ENCODE data around the gene LAMA5. TPM values are rescaled to one million over a fixed set of nuclear protein-coding genes. Genes with fewer than 3 reads are reported as not detected.
A peak's percentile ranks its signal among the peaks of the same experiment; 100 is the strongest.

Gene LAMA5
- total RNA-seq, 6 experiments from 2014 or later: 30.3 to 80.8 (median 47.1) TPM

GRCh38 chr20:62337558-62338293, 29.4 kb downstream of the LAMA5 start:
- peak in 2 of 4 donors; percentile 9 to 19 for ATAC-seq
- Histone ChIP-seq H3K27me3 (no peaks in the 10 kb centered on the region), H3K4me3 (no peak overlapping the region), H3K27ac (no peak overlapping the region), H3K4me1 (no peaks in the 10 kb centered on the region), H3K36me3 (peaks cover 0 to 15% (median 5%) of the 10 kb centered on the region in 4 donors), H3K9me3 (no peaks in the 10 kb centered on the region)
- intact Hi-C loops (cut with DNase I): no loop called here
- peak in 1 of 3 donors; percentile 14 for DNase-seq
- 80% methylated on average over 1 of the region's 34 CpGs for WGBS (ENCODE audit: insufficient coverage, low coverage, low lambda C conversion rate, missing lambda C conversion rate)
- TF ChIP-seq CTCF (IDR thresholded peaks at IDR 0.05) (no peak), POLR2A (IDR thresholded peaks at IDR 0.05) (no peak)

- 76% methylated on average over 9 of the region's 53 CpGs for WGBS (ENCODE audit: insufficient coverage, low coverage, low lambda C conversion rate, missing lambda C conversion rate)
- Histone ChIP-seq H3K27me3 (no peaks in the 10 kb centered on the region), H3K9me3 (no peaks in the 10 kb centered on the region), H3K4me1 (no peaks in the 10 kb centered on the region), H3K27ac (no peak overlapping the region), H3K4me3 (no peak overlapping the region), H3K36me3 (peaks cover 0 to 15% (median 7%) of the 10 kb centered on the region in 4 donors)
- DNase-seq (no peak), ATAC-seq (peak in 1 of 4 donors; percentile 15)
- TF ChIP-seq CTCF (IDR thresholded peaks at IDR 0.05) (no peak), POLR2A (IDR thresholded peaks at IDR 0.05) (no peak)
- intact Hi-C loops (cut with DNase I): no loop called here
Observed at GRCh38 chr20:62336775-62337557, 30.1 kb downstream of the LAMA5 start.

GRCh38 chr20:62336329-62336728, 30.8 kb downstream of the LAMA5 start:
- H3K9me3 ChIP-seq: no peaks in the 10 kb centered on the region
- H3K27me3 ChIP-seq: no peaks in the 10 kb centered on the region
- TF ChIP-seq CTCF (IDR thresholded peaks at IDR 0.05): no peak
- no peak for TF ChIP-seq POLR2A (IDR thresholded peaks at IDR 0.05)
- no peak for ATAC-seq
- H3K4me1 ChIP-seq: no peaks in the 10 kb centered on the region
- no peak for DNase-seq
- H3K4me3 ChIP-seq: no peak overlapping the region
- intact Hi-C loops (cut with DNase I): no loop called here
- H3K36me3 ChIP-seq: peaks cover 0 to 15% (median 8%) of the 10 kb centered on the region in 4 donors
- H3K27ac ChIP-seq: no peak overlapping the region
- 100% methylated on average over 2 of the region's 11 CpGs for WGBS (ENCODE audit: insufficient coverage, low coverage, low lambda C conversion rate, missing lambda C conversion rate)

- 93% methylated on average over 6 of the region's 6 CpGs for WGBS (ENCODE audit: insufficient coverage, low coverage, low lambda C conversion rate, missing lambda C conversion rate)
- Histone ChIP-seq H3K36me3 (peaks cover 0 to 15% (median 8%) of the 10 kb centered on the region in 4 donors), H3K4me1 (no peaks in the 10 kb centered on the region), H3K4me3 (no peak overlapping the region), H3K27me3 (no peaks in the 10 kb centered on the region), H3K9me3 (no peaks in the 10 kb centered on the region), H3K27ac (no peak overlapping the region)
- ATAC-seq: no peak
- intact Hi-C loops (cut with DNase I): no loop called here
- TF ChIP-seq CTCF (IDR thresholded peaks at IDR 0.05) (no peak), POLR2A (IDR thresholded peaks at IDR 0.05) (no peak)
- no peak for DNase-seq
Observed at GRCh38 chr20:62335532-62335931, 31.6 kb downstream of the LAMA5 start.

All from right lobe of liver (tissue), 6 donors.